ENCODE results near the gene CNOT11. TPM values are rescaled to one million over a fixed set of nuclear protein-coding genes. Genes with fewer than 3 reads are reported as not detected.
A peak's percentile ranks its signal among the peaks of the same experiment; 100 is the strongest.

The CNOT11 gene
- total and polyA plus RNA-seq, 2 of the 13 experiments (the other 11 are each of a cell fraction or from before 2014, with no cell fraction given) = 114 to 209 TPM

DNA sequence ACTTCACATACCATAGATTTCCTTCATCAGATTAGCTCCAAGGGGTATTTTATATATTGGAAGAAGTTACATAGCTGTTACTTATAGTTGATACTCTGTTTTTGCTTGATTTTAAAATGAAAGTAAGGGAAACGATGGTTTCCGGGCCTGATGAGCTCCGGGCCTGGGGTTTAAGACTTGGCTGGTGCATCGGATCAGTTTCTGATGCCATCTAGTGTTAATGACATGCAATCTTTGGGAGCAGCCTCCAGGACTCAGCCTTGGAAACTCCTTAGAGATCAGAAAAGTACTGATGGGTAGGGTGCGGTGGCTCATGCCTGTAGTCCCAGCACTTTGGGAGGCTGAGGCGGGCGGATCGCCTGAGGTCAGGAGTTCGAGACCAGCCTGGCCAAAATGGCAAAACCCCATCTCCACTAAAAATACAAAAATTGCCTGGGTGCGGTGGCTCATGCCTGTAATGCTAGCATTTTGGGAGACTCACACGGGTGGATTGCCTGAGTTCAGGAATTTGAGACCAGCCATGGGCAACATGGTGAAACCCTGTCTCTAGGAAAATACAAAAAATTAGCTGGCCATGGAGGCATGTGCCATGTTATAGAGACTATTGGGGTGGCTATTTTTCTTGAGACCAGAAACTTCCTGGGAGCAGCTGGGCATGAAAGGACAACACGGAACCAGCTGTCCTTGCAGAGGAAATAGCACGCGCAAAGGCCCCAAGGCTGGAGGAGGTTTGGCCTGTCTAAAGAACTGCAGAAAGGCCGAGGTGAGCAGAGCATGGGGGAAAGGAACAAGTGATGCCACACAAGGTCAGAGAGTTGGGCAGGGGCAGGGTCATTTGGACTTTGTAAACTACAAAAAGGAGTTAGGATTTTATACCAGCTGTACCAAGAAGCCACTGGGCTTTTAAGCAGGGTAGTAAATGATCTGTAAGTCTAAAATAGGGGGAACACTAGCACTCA is 46.9 kb upstream of the CNOT11 start (continued):
- TF ChIP-seq, protein P1, sequence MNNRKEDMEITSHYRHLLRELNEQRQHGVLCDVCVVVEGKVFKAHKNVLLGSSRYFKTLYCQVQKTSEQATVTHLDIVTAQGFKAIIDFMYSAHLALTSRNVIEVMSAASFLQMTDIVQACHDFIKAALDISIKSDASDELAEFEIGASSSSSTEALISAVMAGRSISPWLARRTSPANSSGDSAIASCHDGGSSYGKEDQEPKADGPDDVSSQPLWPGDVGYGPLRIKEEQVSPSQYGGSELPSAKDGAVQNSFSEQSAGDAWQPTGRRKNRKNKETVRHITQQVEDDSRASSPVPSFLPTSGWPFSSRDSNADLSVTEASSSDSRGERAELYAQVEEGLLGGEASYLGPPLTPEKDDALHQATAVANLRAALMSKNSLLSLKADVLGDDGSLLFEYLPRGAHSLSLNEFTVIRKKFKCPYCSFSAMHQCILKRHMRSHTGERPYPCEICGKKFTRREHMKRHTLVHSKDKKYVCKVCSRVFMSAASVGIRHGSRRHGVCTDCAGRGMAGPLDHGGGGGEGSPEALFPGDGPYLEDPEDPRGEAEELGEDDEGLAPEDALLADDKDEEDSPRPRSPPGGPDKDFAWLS (CRISPR knock-in tag; IDR thresholded peaks at IDR 0.05; ENCODE audit: borderline replicate concordance) = no peak
- TF ChIP-seq NR2F6 (IDR thresholded peaks at IDR 0.05) (no peak), NR2F6 (CRISPR knock-in tag; IDR thresholded peaks at IDR 0.05) (no peak), SP4 (CRISPR knock-in tag; IDR thresholded peaks at IDR 0.05) (no peak), MLLT10 (CRISPR knock-in tag; IDR thresholded peaks at IDR 0.05) (no peak), REL (CRISPR knock-in tag; conservative IDR thresholded peaks at IDR 0.05) (no peak), ZSCAN22 (CRISPR knock-in tag; IDR thresholded peaks at IDR 0.05) (no peak), TBX2 (CRISPR knock-in tag; IDR thresholded peaks at IDR 0.05; ENCODE audit: borderline replicate concordance) (no peak; the same call in 1 of the 2 replicates), PCBP1 (IDR thresholded peaks at IDR 0.05; ENCODE audit: borderline replicate concordance, low read depth, low read length) (no peak), ZNF335 (CRISPR knock-in tag; IDR thresholded peaks at IDR 0.05) (no peak), MBNL3 (CRISPR knock-in tag; conservative IDR thresholded peaks at IDR 0.05) (no peak), HOXA3 (CRISPR knock-in tag; IDR thresholded peaks at IDR 0.05) (peak; percentile 20; the same call in 1 of the 2 replicates), EEA1 (CRISPR knock-in tag; IDR thresholded peaks at IDR 0.05; ENCODE audit: borderline replicate concordance) (no peak), POLR2AphosphoS2 (IDR thresholded peaks at IDR 0.05; ENCODE audit: low read depth, low read length) (no peak), ZNF619 (CRISPR knock-in tag; IDR thresholded peaks at IDR 0.05) (no peak), ZFYVE20 (CRISPR knock-in tag; IDR thresholded peaks at IDR 0.05; ENCODE audit: borderline replicate concordance, low read depth) (no peak), ZNF660 (CRISPR knock-in tag; IDR thresholded peaks at IDR 0.05; ENCODE audit: borderline replicate concordance, low read depth) (no peak), SIX1 (CRISPR knock-in tag; IDR thresholded peaks at IDR 0.05; ENCODE audit: borderline replicate concordance) (no peak), FOXK1 (CRISPR knock-in tag; IDR thresholded peaks at IDR 0.05; ENCODE audit: borderline replicate concordance, low read depth) (no peak), PCBP2 (optimal IDR thresholded peaks at IDR 0.05; ENCODE audit: low read depth, low read length, poor library complexity, severe bottlenecking) (no peak), RELA (CRISPR knock-in tag; IDR thresholded peaks at IDR 0.05) (no peak)
- TF ChIP-seq, protein P2, sequence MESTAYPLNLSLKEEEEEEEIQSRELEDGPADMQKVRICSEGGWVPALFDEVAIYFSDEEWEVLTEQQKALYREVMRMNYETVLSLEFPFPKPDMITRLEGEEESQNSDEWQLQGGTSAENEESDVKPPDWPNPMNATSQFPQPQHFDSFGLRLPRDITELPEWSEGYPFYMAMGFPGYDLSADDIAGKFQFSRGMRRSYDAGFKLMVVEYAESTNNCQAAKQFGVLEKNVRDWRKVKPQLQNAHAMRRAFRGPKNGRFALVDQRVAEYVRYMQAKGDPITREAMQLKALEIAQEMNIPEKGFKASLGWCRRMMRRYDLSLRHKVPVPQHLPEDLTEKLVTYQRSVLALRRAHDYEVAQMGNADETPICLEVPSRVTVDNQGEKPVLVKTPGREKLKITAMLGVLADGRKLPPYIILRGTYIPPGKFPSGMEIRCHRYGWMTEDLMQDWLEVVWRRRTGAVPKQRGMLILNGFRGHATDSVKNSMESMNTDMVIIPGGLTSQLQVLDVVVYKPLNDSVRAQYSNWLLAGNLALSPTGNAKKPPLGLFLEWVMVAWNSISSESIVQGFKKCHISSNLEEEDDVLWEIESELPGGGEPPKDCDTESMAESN (CRISPR knock-in tag; conservative IDR thresholded peaks at IDR 0.05) = no peak
- TF ChIP-seq, protein P3, sequence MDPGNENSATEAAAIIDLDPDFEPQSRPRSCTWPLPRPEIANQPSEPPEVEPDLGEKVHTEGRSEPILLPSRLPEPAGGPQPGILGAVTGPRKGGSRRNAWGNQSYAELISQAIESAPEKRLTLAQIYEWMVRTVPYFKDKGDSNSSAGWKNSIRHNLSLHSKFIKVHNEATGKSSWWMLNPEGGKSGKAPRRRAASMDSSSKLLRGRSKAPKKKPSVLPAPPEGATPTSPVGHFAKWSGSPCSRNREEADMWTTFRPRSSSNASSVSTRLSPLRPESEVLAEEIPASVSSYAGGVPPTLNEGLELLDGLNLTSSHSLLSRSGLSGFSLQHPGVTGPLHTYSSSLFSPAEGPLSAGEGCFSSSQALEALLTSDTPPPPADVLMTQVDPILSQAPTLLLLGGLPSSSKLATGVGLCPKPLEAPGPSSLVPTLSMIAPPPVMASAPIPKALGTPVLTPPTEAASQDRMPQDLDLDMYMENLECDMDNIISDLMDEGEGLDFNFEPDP (CRISPR knock-in tag; conservative IDR thresholded peaks at IDR 0.05) = no peak

Measured in HepG2 (cell line).